Kidney (tissue), 14 donors: Measurements from ENCODE around the gene FBXL17. TPM values are rescaled to one million over a fixed set of nuclear protein-coding genes. Genes with fewer than 3 reads are reported as not detected.

Experiments
- DNase-seq, 5 donors: peaks; one replicate each; pipeline ENCODE4 v3.0.0-alpha.2; 2013 to 2020
- FAIRE-seq: peaks from 2 replicates; lab custom pipeline; 2012; peaks lifted over from hg19 to GRCh38; lab: Jason Lieb, UNC
- H3K27ac ChIP-seq, 2 donors: one replicate each; pipeline ENCODE4 v1.7.0; 2013; ENCODE audit warnings: low read depth in 2 of 2, low read length in 2 of 2, inconsistent platforms in 1 of 2
- H3K27me3 ChIP-seq: one replicate; pipeline ENCODE4 v1.7.1; 2013; ENCODE audit warnings: low read length, inconsistent platforms; ENCODE audit not compliant: control insufficient read depth, insufficient read depth
- H3K36me3 ChIP-seq, 3 donors: one replicate each; pipeline versions ENCODE4 v1.7.0 to v1.7.1; 2013; ENCODE audit warnings: low read length in 3 of 3, control low read depth in 1 of 3, inconsistent platforms in 1 of 3; ENCODE audit not compliant: insufficient read depth in 3 of 3, control insufficient read depth in 2 of 3
- H3K4me1 ChIP-seq, 3 donors: one replicate each; pipeline versions ENCODE4 v1.7.0 to v1.7.1; 2013; ENCODE audit warnings: low read length in 3 of 3, inconsistent platforms in 1 of 3, low read depth in 1 of 3; ENCODE audit not compliant: control insufficient read depth in 2 of 3, insufficient read depth in 2 of 3
- H3K4me3 ChIP-seq, 3 donors: one replicate each; pipeline versions ENCODE4 v1.7.0 to v1.8.1; 2013; ENCODE audit warnings: low read length in 3 of 3, control low read depth in 1 of 3, inconsistent platforms in 1 of 3
- H3K9ac ChIP-seq, 3 donors: one replicate each; pipeline versions ENCODE4 v1.7.0 to v1.7.1; 2013; ENCODE audit warnings: low read length in 3 of 3, control low read depth in 1 of 3, inconsistent platforms in 1 of 3
- H3K9me3 ChIP-seq, 3 donors: one replicate each; pipeline versions ENCODE4 v1.7.0 to v1.7.1; 2013; ENCODE audit warnings: low read length in 3 of 3, control low read depth in 1 of 3, inconsistent platforms in 1 of 3; ENCODE audit not compliant: control insufficient read depth in 2 of 3, insufficient read depth in 1 of 3
- CTCF ChIP-seq: IDR thresholded peaks from 3 replicates; pipeline ENCODE4 v1.5.1; 2012; ENCODE audit warnings: mild to moderate bottlenecking, moderate library complexity, borderline replicate concordance; ENCODE audit not compliant: insufficient read depth; ENCODE audit errors: extremely low read depth
- intact Hi-C: fragments of 100-400 bp; cut with DNase I; formaldehyde crosslinking; loops from one replicate; pipeline ENCODE4 v1.11.1; 2022
- polyA plus RNA-seq: library from polyadenylated mRNA; stranded (reverse); fragments of 350-450 nt; fragmentation: Illumina TruSeq; extraction: RNeasy Lipid Tissue Mini Kit (QIAGEN cat#74804); gene quantifications from one replicate; pipeline ENCODE4 v1.2.3, GENCODE V29; 2014; ENCODE audit warnings: low read depth, low replicate concordance; ENCODE audit not compliant: insufficient read depth
- total RNA-seq: library from RNA; stranded (reverse); fragmentation: NEBNext Ultra II Directional; extraction: Animal tissue kit (Norgen Biotek cat#: 25700); gene quantifications from one replicate; pipeline ENCODE4 v1.2.1, GENCODE V29; 2021
- donor health status: control.
- donor health status: control.
- donor health status: control.
- donor health status: control.
- donor health status: control.
- donor health status: DM: yes; HTN: yes; CAD: no.
- donor health status: Normal renal cell carcinoma (clear cell type).

Gene FBXL17
- total and polyA plus RNA-seq, 2 donors from 2014 or later, result 11.7 to 26.5 TPM

- H3K9ac ChIP-seq, result no peak overlapping the region
- no peaks in the 10 kb centered on the region for H3K36me3 ChIP-seq
- H3K9me3 ChIP-seq, result no peaks in the 10 kb centered on the region
- no peak for FAIRE-seq
- H3K4me1 ChIP-seq, result no peaks in the 10 kb centered on the region
- TF ChIP-seq CTCF, result no peak
- no peaks in the 10 kb centered on the region for H3K27me3 ChIP-seq
- DNase-seq, result no peak
- intact Hi-C loops, result no loop called here
- no peak overlapping the region for H3K4me3 ChIP-seq
- H3K27ac ChIP-seq, result no peak overlapping the region
These were observed 132.7 kb downstream of the FBXL17 start for GRCh38 chr5:108249095-108249784.

- H3K4me3 ChIP-seq, result no peak overlapping the region
- intact Hi-C loops, result no loop called here
- no peaks in the 10 kb centered on the region for H3K9me3 ChIP-seq
- no peak for FAIRE-seq
- H3K27ac ChIP-seq, result no peak overlapping the region
- no peak for TF ChIP-seq CTCF
- DNase-seq, result peak in 1 of 5 donors; percentile 54
- H3K27me3 ChIP-seq, result no peaks in the 10 kb centered on the region
- no peaks in the 10 kb centered on the region for H3K36me3 ChIP-seq
- H3K4me1 ChIP-seq, result no peaks in the 10 kb centered on the region
- no peak overlapping the region for H3K9ac ChIP-seq
These were observed 142.7 kb downstream of the FBXL17 start for GRCh38 chr5:108238936-108239887.

GRCh38 chr5:108238461-108238860, 143.4 kb downstream of the FBXL17 start:
- no peaks in the 10 kb centered on the region for H3K27me3 ChIP-seq
- DNase-seq (no peak), FAIRE-seq (no peak)
- TF ChIP-seq CTCF, result no peak
- no peaks in the 10 kb centered on the region for H3K4me1 ChIP-seq
- H3K9ac ChIP-seq, result no peak overlapping the region
- intact Hi-C loops, result no loop called here
- no peaks in the 10 kb centered on the region for H3K36me3 ChIP-seq
- no peak overlapping the region for H3K4me3 ChIP-seq
- no peaks in the 10 kb centered on the region for H3K9me3 ChIP-seq
- H3K27ac ChIP-seq, result no peak overlapping the region
